ENCODE measurements around the gene SMCP.

Gene SMCP

DNA sequence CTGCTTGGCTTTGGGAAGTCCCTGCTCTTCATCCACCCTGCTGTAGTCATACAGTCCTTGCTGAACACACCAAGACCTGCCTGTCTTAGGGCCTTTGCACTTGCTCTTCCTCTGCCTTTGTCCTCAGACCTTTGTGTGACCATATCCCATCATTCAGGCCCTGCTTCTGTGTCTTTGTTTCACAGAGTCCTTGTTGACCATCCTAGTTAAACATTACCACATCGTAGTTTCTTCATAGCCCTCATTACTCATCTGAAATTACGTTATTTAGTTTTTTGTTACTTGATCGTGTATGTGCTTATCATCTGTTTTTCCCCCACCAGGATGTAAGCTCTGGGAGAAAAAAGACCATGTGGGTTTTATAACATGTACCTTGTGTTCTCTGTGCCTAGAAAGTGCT is 50.5 kb downstream of the SMCP start:
- DNase-seq (ENCODE audit: low read depth), result no peak
- no peak overlapping the region for H3K4me3 ChIP-seq (ENCODE audit: control insufficient read depth, low read depth, low read length)
- TF ChIP-seq, protein P1, sequence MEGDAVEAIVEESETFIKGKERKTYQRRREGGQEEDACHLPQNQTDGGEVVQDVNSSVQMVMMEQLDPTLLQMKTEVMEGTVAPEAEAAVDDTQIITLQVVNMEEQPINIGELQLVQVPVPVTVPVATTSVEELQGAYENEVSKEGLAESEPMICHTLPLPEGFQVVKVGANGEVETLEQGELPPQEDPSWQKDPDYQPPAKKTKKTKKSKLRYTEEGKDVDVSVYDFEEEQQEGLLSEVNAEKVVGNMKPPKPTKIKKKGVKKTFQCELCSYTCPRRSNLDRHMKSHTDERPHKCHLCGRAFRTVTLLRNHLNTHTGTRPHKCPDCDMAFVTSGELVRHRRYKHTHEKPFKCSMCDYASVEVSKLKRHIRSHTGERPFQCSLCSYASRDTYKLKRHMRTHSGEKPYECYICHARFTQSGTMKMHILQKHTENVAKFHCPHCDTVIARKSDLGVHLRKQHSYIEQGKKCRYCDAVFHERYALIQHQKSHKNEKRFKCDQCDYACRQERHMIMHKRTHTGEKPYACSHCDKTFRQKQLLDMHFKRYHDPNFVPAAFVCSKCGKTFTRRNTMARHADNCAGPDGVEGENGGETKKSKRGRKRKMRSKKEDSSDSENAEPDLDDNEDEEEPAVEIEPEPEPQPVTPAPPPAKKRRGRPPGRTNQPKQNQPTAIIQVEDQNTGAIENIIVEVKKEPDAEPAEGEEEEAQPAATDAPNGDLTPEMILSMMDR (conservative IDR thresholded peaks at IDR 0.05; ENCODE audit: control insufficient read depth, insufficient read depth, low read depth, low read length), result no peak

- H3K4me3 ChIP-seq (ENCODE audit: control insufficient read depth, low read depth, low read length), result no peak overlapping the region
- TF ChIP-seq, protein P1 (conservative IDR thresholded peaks at IDR 0.05; ENCODE audit: control insufficient read depth, insufficient read depth, low read depth, low read length), result no peak
- no peak for DNase-seq (ENCODE audit: low read depth)
These were observed 54.2 kb downstream of the SMCP start for GRCh38 chr1:152932170-152932811.

GRCh38 chr1:152933196-152933595 is 55.1 kb downstream of the SMCP start:
- TF ChIP-seq, protein P1 (conservative IDR thresholded peaks at IDR 0.05; ENCODE audit: control insufficient read depth, insufficient read depth, low read depth, low read length), result no peak
- H3K4me3 ChIP-seq (ENCODE audit: control insufficient read depth, low read depth, low read length), result no peak overlapping the region
- DNase-seq (ENCODE audit: low read depth), result no peak

Measured in fibroblast of mammary gland (primary cell).